Middle frontal gyrus (tissue), 1 donor: ENCODE data around the gene MAP4K5.
"Not testable (repeated sequence)": the region's sequence is repeated elsewhere in the genome, so short reads cannot be mapped to it uniquely, and the experiment has no call there.

Experiments used
- DNase-seq: peaks from one replicate; pipeline ENCODE4 v3.0.0-alpha.2; 2015; ENCODE audit warnings: low spot score; ENCODE audit errors: extremely low spot score

MAP4K5 gene

GRCh38 chr14:50532502-50533240 is at the start of gene MAP4K5:
MAP4K5 (minus strand) TSS chr14:50532569; CDS start chr14:50532049, 520 bp downstream.
- DNase-seq, result peak; percentile 89

- no peak for DNase-seq
Measured at GRCh38 chr14:50578433-50578832, 46.1 kb upstream of the MAP4K5 start.

- DNase-seq, result no peak
Measured at GRCh38 chr14:50577982-50578381, 45.6 kb upstream of the MAP4K5 start.

- no peak for DNase-seq
Measured at GRCh38 chr14:50575769-50576168, 43.4 kb upstream of the MAP4K5 start.

- no peak for DNase-seq
Measured at GRCh38 chr14:50573862-50574261, 41.5 kb upstream of the MAP4K5 start.

GRCh38 chr14:50569714-50570274 is 37.4 kb upstream of the MAP4K5 start:
- no peak for DNase-seq

GRCh38 chr14:50562841-50563240 is 30.5 kb upstream of the MAP4K5 start:
- DNase-seq, result no peak

- DNase-seq, result peak; percentile 77
Measured at GRCh38 chr14:50560931-50561285, 28.5 kb upstream of the MAP4K5 start.

GRCh38 chr14:50559990-50560930 is 27.9 kb upstream of the MAP4K5 start, which contains the start of gene ATL1:
ATL1 (plus strand) TSS chr14:50560145; CDS start chr14:50560266, 121 bp downstream.
- DNase-seq, result peak; percentile 51

GRCh38 chr14:50552796-50553195 is 20.4 kb upstream of the MAP4K5 start:
- not testable (repeated sequence) for DNase-seq

GRCh38 chr14:50551877-50552276 is 19.5 kb upstream of the MAP4K5 start:
- no peak for DNase-seq

- DNase-seq, result no peak
Measured at GRCh38 chr14:50550294-50550693, 17.9 kb upstream of the MAP4K5 start.

- DNase-seq, result no peak
Measured at GRCh38 chr14:50545618-50546017, 13.2 kb upstream of the MAP4K5 start.

GRCh38 chr14:50544911-50545310 is 12.5 kb upstream of the MAP4K5 start:
- no peak for DNase-seq

- DNase-seq, result no peak
Measured at GRCh38 chr14:50542941-50543418, 10.6 kb upstream of the MAP4K5 start.

- no peak for DNase-seq
Measured at GRCh38 chr14:50541159-50541567, 8.8 kb upstream of the MAP4K5 start.

- DNase-seq, result no peak
Measured at GRCh38 chr14:50539051-50539450, 6.7 kb upstream of the MAP4K5 start.

GRCh38 chr14:50538034-50538433 is 5.7 kb upstream of the MAP4K5 start:
- not testable (repeated sequence) for DNase-seq

- DNase-seq, result no peak
Measured at GRCh38 chr14:50534997-50535396, 2.6 kb upstream of the MAP4K5 start.

- DNase-seq, result no peak
Measured at GRCh38 chr14:50534416-50534815, 2.0 kb upstream of the MAP4K5 start.

GRCh38 chr14:50533806-50534205 is 1.4 kb upstream of the MAP4K5 start:
- DNase-seq, result peak; percentile 57

GRCh38 chr14:50533241-50533705 is 904 bp upstream of the MAP4K5 start:
- DNase-seq, result no peak
